CD4-positive, alpha-beta T cell treated with Interleukin-17A for 4 hours (primary cell): ENCODE results near the gene OR11H7.
A peak's percentile ranks its signal among the peaks of the same experiment; 100 is the strongest.

Source experiments
- DNase-seq: peaks from one replicate; pipeline ENCODE4 v3.0.0-alpha.2; 2020; ENCODE audit warnings: mixed read lengths

OR11H7 gene

GRCh38 chr14:20280265-20280664 is 51.5 kb downstream of the OR11H7 start:
- DNase-seq, result peak; percentile 16
